ENCODE results near the gene HOXB13. TPM values are rescaled to one million over a fixed set of nuclear protein-coding genes. Genes with fewer than 3 reads are reported as not detected.

HOXB13 gene
- total and polyA plus RNA-seq, 2 of the 13 experiments (the other 11 are each of a cell fraction or from before 2014, with no cell fraction given), result not detected

DNA sequence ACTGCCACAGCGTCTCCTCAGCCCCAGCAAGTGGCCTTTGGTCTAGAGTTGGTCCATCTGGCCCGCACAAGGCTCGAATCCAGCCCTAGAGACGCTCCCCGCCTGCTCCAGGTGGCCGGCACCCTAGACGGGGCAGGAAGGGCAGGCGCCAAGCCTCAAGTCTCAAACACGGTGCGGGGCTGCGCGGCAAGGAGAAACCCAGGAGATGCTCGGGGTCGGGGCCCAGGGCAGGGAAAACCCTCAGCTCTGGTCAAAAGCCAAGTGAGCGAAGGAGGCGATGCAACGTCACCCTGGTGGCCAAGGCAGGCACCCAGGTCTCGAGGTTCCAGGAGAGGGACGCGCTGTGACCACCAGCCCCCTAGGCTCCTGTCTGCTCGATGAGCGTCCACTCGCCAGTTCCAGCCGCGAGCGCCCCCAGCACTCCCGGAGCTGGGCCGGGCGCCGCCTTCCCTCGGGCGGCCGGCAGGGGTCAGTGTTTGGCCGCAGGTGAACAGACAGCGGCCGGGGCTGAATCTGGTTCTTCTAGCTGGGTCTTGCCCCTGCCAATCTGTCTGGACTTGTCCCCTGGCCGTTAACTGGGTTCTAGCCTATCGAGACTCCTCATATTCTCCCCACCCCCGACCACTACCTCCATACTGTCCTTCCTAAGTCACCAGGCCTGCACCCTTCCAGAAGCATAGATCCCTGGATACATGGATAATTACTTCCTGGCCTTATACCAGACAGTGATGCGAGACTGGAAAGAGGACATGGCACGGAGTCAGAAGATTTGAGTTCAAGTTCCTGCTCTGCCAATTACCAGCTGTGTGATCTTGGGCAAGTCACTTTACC lies 50.2 kb downstream of the HOXB13 start (continued):
- TF ChIP-seq HHEX (CRISPR knock-in tag; IDR thresholded peaks at IDR 0.05), result no peak
- no peak for TF ChIP-seq FOSL2 (CRISPR knock-in tag; IDR thresholded peaks at IDR 0.05)
- TF ChIP-seq, protein P1, sequence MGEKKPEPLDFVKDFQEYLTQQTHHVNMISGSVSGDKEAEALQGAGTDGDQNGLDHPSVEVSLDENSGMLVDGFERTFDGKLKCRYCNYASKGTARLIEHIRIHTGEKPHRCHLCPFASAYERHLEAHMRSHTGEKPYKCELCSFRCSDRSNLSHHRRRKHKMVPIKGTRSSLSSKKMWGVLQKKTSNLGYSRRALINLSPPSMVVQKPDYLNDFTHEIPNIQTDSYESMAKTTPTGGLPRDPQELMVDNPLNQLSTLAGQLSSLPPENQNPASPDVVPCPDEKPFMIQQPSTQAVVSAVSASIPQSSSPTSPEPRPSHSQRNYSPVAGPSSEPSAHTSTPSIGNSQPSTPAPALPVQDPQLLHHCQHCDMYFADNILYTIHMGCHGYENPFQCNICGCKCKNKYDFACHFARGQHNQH (CRISPR knock-in tag; IDR thresholded peaks at IDR 0.05), result no peak; the same call in 1 of the 2 replicates
- TF ChIP-seq ELF3 (CRISPR knock-in tag; IDR thresholded peaks at IDR 0.05), result peak; percentile 43; the same call in 1 of the 2 replicates
- TF ChIP-seq PHF21A (CRISPR knock-in tag; IDR thresholded peaks at IDR 0.05), result no peak
- TF ChIP-seq GZF1 (CRISPR knock-in tag; IDR thresholded peaks at IDR 0.05), result no peak
- TF ChIP-seq, protein P2, sequence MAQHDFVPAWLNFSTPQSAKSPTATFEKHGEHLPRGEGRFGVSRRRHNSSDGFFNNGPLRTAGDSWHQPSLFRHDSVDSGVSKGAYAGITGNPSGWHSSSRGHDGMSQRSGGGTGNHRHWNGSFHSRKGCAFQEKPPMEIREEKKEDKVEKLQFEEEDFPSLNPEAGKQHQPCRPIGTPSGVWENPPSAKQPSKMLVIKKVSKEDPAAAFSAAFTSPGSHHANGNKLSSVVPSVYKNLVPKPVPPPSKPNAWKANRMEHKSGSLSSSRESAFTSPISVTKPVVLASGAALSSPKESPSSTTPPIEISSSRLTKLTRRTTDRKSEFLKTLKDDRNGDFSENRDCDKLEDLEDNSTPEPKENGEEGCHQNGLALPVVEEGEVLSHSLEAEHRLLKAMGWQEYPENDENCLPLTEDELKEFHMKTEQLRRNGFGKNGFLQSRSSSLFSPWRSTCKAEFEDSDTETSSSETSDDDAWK (CRISPR knock-in tag; IDR thresholded peaks at IDR 0.05), result no peak
- TF ChIP-seq ZNF737 (CRISPR knock-in tag; IDR thresholded peaks at IDR 0.05; ENCODE audit: borderline replicate concordance), result no peak
- TF ChIP-seq ZBTB21 (CRISPR knock-in tag; IDR thresholded peaks at IDR 0.05), result no peak
- TF ChIP-seq ZNF335 (CRISPR knock-in tag; IDR thresholded peaks at IDR 0.05), result no peak
- no peak for TF ChIP-seq SCMH1 (CRISPR knock-in tag; IDR thresholded peaks at IDR 0.05; ENCODE audit: borderline replicate concordance)
- TF ChIP-seq NFE2L2 (IDR thresholded peaks at IDR 0.05; ENCODE audit: low read length), result no peak
- no peak for TF ChIP-seq JARID2 (CRISPR knock-in tag; IDR thresholded peaks at IDR 0.05; ENCODE audit: insufficient replicate concordance)
- TF ChIP-seq ZFP41 (CRISPR knock-in tag; IDR thresholded peaks at IDR 0.05; ENCODE audit: borderline replicate concordance), result no peak
- no peak for TF ChIP-seq ZNF24 (IDR thresholded peaks at IDR 0.05)
- TF ChIP-seq ZNF773 (CRISPR knock-in tag; IDR thresholded peaks at IDR 0.05; ENCODE audit: borderline replicate concordance), result no peak
- TF ChIP-seq ZNF501 (CRISPR knock-in tag; IDR thresholded peaks at IDR 0.05), result peak; percentile 83
- no peak for TF ChIP-seq ATAD3A (CRISPR knock-in tag; IDR thresholded peaks at IDR 0.05)
- TF ChIP-seq, protein P3, sequence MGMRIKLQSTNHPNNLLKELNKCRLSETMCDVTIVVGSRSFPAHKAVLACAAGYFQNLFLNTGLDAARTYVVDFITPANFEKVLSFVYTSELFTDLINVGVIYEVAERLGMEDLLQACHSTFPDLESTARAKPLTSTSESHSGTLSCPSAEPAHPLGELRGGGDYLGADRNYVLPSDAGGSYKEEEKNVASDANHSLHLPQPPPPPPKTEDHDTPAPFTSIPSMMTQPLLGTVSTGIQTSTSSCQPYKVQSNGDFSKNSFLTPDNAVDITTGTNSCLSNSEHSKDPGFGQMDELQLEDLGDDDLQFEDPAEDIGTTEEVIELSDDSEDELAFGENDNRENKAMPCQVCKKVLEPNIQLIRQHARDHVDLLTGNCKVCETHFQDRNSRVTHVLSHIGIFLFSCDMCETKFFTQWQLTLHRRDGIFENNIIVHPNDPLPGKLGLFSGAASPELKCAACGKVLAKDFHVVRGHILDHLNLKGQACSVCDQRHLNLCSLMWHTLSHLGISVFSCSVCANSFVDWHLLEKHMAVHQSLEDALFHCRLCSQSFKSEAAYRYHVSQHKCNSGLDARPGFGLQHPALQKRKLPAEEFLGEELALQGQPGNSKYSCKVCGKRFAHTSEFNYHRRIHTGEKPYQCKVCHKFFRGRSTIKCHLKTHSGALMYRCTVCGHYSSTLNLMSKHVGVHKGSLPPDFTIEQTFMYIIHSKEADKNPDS (CRISPR knock-in tag; IDR thresholded peaks at IDR 0.05), result no peak
- TF ChIP-seq, protein P4, sequence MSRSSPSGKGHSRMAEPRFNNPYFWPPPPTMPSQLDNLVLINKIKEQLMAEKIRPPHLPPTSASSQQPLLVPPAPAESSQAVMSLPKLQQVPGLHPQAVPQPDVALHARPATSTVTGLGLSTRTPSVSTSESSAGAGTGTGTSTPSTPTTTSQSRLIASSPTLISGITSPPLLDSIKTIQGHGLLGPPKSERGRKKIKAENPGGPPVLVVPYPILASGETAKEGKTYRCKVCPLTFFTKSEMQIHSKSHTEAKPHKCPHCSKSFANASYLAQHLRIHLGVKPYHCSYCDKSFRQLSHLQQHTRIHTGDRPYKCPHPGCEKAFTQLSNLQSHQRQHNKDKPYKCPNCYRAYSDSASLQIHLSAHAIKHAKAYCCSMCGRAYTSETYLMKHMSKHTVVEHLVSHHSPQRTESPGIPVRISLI (CRISPR knock-in tag; IDR thresholded peaks at IDR 0.05; ENCODE audit: borderline replicate concordance), result no peak
- TF ChIP-seq FIP1L1 (IDR thresholded peaks at IDR 0.05; ENCODE audit: borderline replicate concordance, insufficient read depth, low read depth, low read length), result no peak
- TF ChIP-seq ZSCAN30 (CRISPR knock-in tag; IDR thresholded peaks at IDR 0.05), result no peak
- TF ChIP-seq, protein P5, sequence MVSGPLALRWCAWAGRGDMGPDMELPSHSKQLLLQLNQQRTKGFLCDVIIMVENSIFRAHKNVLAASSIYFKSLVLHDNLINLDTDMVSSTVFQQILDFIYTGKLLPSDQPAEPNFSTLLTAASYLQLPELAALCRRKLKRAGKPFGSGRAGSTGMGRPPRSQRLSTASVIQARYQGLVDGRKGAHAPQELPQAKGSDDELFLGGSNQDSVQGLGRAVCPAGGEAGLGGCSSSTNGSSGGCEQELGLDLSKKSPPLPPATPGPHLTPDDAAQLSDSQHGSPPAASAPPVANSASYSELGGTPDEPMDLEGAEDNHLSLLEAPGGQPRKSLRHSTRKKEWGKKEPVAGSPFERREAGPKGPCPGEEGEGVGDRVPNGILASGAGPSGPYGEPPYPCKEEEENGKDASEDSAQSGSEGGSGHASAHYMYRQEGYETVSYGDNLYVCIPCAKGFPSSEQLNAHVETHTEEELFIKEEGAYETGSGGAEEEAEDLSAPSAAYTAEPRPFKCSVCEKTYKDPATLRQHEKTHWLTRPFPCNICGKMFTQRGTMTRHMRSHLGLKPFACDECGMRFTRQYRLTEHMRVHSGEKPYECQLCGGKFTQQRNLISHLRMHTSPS (CRISPR knock-in tag; IDR thresholded peaks at IDR 0.05; ENCODE audit: low read depth), result no peak

Measured in HepG2 (cell line).